Mucosa of descending colon (tissue), 3 donors: Measurements from ENCODE around the gene GALNT18. TPM values are rescaled to one million over a fixed set of nuclear protein-coding genes. Genes with fewer than 3 reads are reported as not detected.

ENCODE experiments used
- ATAC-seq: fragments of 200-7000 bp; cut with Tn5 transposase; one replicate; pipeline ENCODE4 v1.9.1; 2020; ENCODE audit warnings: mild to moderate bottlenecking, moderate library complexity
- DNase-seq, 3 donors: peaks; one replicate each; pipeline ENCODE4 v3.0.0-alpha.2; 2020
- H3K36me3 ChIP-seq: fragments of 200-600 bp; one replicate; pipeline ENCODE4 v1.8.0; 2021; ENCODE audit warnings: low read depth, mild to moderate bottlenecking
- H3K4me1 ChIP-seq: fragments of 200-600 bp; one replicate; pipeline ENCODE4 v1.8.0; 2021; ENCODE audit warnings: low read depth, mild to moderate bottlenecking
- H3K4me3 ChIP-seq: fragments of 200-600 bp; one replicate; pipeline ENCODE4 v1.8.0; 2021; ENCODE audit warnings: mild to moderate bottlenecking
- H3K9me3 ChIP-seq: fragments of 200-600 bp; one replicate; pipeline ENCODE4 v1.8.0; 2021; ENCODE audit warnings: mild to moderate bottlenecking
- intact Hi-C, 2 donors: fragments of 100-400 bp; cut with DNase I in 1 of 2; cut with micrococcal nuclease in 1 of 2; formaldehyde crosslinking; loops; one replicate each; pipeline versions ENCODE4 v1.11.0 to v1.11.1; 2022; cut with DNase I, micrococcal nuclease
- total RNA-seq, 3 donors: library from RNA; stranded (reverse); fragmentation: NEBNext Ultra II Directional in 2 of 3; extraction: Animal tissue kit (Norgen Biotek cat#: 25700) in 2 of 3; gene quantifications; one replicate each; pipeline versions ENCODE4 v1.2.1 to v1.2.4, GENCODE V29; 2021 to 2023
- TF ChIP-seq, protein P1 (sequence below): fragments of 200-600 bp; IDR thresholded peaks from one replicate; pipeline ENCODE4 v1.8.0; 2022; ENCODE audit warnings: antibody characterized with exemption, mild to moderate bottlenecking
- donor health status: DM: no; HTN: no; CAD: no; lungs with moderate emphysema.
- donor health status: DM: no; HTN: no; CAD: no.
- donor health status: DM: no; HTN: yes; CAD: no.

The GALNT18 gene
- total RNA-seq, 3 donors from 2014 or later, result 2.0 to 27.8 (median 5.4) TPM

DNA sequence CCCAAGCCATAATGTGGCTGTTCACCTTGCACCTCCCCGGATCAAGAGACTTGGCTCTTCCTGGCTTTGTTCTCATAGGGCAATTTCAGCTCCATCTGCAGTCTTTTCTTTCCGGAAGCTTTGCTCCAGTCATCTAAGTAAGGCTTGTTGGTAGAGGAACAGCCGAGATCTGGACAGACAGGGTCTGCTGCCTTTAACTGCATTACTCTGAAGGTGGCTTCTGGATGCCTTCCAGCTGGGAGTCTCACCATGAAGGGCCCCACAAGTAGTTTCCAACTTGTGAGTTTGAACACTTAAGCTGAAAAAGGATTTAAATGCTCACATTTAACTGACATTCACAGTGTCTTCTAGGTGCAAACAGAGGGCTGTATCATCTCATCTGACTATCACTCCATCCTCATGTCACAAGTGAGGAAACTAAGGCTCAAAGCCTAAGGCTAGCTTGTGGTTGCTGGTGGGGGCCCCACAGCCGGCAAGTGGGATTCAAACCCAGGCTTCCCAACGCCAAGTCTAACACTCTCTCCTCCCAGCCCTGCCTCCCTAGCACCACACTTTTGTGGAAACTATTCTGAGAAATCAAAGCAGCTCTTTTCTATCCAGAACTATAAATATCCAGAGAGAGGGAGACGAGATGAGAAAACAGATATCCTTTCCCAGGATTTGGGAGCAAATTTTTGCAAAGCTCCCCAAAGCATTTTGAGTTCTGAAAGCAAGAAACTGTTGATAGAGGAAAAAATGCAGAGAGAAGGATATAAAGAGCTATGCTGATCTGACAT is 58.4 kb downstream of the GALNT18 start:
- no peak for DNase-seq
- H3K4me1 ChIP-seq, result no peaks in the 10 kb centered on the region
- intact Hi-C loops, result no loop called here

DNA sequence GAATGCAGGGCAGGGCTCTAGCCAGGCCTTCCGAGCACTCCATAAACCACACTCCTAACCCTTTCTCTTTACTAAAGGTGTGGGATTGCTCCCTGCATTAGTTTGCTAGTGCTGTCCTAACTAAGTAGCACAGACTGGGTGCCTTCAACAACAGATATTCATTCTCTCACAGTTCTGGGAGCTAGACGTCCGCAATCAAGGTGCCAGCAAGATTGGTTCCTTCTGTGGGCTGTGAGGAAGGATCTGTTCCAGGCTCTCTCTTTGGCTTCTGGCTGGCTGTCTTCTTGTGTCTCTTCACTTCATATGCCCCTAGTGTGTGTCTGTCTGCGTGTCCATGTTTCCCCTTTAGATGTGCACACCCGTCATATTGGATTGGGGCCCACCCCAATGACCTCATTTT is 59.8 kb downstream of the GALNT18 start:
- intact Hi-C loops, result no loop called here
- no peaks in the 10 kb centered on the region for H3K9me3 ChIP-seq
- no peaks in the 10 kb centered on the region for H3K36me3 ChIP-seq
- TF ChIP-seq, protein P1, sequence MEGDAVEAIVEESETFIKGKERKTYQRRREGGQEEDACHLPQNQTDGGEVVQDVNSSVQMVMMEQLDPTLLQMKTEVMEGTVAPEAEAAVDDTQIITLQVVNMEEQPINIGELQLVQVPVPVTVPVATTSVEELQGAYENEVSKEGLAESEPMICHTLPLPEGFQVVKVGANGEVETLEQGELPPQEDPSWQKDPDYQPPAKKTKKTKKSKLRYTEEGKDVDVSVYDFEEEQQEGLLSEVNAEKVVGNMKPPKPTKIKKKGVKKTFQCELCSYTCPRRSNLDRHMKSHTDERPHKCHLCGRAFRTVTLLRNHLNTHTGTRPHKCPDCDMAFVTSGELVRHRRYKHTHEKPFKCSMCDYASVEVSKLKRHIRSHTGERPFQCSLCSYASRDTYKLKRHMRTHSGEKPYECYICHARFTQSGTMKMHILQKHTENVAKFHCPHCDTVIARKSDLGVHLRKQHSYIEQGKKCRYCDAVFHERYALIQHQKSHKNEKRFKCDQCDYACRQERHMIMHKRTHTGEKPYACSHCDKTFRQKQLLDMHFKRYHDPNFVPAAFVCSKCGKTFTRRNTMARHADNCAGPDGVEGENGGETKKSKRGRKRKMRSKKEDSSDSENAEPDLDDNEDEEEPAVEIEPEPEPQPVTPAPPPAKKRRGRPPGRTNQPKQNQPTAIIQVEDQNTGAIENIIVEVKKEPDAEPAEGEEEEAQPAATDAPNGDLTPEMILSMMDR, result no peak
- ATAC-seq, result no peak
- DNase-seq, result no peak
- no peaks in the 10 kb centered on the region for H3K4me1 ChIP-seq
- no peak overlapping the region for H3K4me3 ChIP-seq

More for the DNA sequence above, 58.4 kb downstream of the GALNT18 start:
- no peaks in the 10 kb centered on the region for H3K9me3 ChIP-seq
- H3K4me3 ChIP-seq, result no peak overlapping the region
- TF ChIP-seq, protein P1, result no peak
- H3K36me3 ChIP-seq, result no peaks in the 10 kb centered on the region
- no peak for ATAC-seq

DNA sequence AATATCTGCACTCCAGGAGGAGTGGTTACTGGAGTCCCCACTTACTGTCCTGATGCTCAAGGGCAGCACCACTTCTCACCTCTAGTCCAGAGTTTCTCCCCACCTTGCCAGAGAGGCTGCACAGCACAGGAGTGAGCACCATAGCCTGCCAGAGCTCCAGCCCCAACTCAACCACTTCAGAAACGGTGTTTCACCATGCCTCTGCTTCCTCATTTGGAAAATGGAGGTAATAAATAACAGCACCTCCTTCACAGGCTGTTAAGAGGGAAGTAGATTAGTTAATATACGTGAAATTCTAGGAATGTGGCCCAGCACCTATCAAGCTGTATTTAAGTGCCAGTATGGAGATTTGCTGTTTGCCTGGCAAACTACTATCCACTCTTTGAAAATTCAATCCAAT is 63.0 kb downstream of the GALNT18 start:
- ATAC-seq (no peak), DNase-seq (no peak)
- H3K4me3 ChIP-seq, result no peak overlapping the region
- H3K36me3 ChIP-seq, result no peaks in the 10 kb centered on the region
- TF ChIP-seq, protein P1, result no peak
- no peaks in the 10 kb centered on the region for H3K9me3 ChIP-seq
- H3K4me1 ChIP-seq, result no peaks in the 10 kb centered on the region
- intact Hi-C loops, result no loop called here

DNA sequence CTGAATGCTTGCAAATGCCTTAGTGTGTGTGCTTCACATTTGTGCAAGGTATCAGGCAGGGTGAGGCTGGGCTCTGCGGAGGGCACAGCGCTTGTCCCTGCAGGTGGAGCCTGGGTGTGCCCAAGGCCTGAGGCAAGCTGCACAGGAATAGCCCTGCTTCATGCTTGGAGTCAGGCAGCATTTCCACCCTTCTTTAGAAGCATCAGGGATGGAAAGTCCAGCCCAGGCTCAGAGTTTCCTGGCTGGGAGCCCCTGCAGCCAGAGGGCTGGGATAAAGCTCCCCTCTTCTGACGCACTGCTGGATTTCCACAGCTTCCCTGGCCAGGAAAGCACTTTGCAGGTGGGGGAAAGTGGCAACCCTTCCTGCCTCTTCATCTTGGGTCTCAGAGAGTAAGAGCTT is 63.4 kb downstream of the GALNT18 start:
- TF ChIP-seq, protein P1, result no peak
- no peaks in the 10 kb centered on the region for H3K36me3 ChIP-seq
- no peaks in the 10 kb centered on the region for H3K9me3 ChIP-seq
- no peak overlapping the region for H3K4me3 ChIP-seq
- peak; percentile 86 for ATAC-seq
- intact Hi-C loops, result no loop called here
- H3K4me1 ChIP-seq, result no peaks in the 10 kb centered on the region
- peak in 2 of 3 donors; percentile 41 to 45 for DNase-seq

DNA sequence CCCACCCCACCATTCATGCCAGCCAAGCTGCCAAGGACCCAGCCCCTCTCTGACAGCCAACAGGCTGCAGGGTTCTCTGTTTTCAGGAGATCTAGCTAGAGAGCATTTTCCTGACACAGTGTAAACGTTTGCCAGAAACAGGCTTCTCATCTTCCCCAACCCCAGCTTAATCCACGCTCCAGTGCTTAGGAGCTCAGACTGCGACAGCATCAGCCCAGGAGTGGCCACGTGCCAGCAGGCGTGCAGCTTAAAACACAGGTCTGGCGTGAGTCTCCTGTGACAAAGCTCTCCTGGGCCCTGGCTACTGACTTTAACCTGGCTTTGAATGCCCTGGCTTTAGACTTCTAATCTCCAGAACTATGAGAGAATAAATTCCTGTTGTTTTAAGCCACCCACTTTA is 66.6 kb downstream of the GALNT18 start:
- no peak overlapping the region for H3K4me3 ChIP-seq
- H3K4me1 ChIP-seq, result peaks cover 8% of the 10 kb centered on the region
- DNase-seq, result no peak
- H3K9me3 ChIP-seq, result no peaks in the 10 kb centered on the region
- TF ChIP-seq, protein P1, result no peak
- no peak for ATAC-seq
- intact Hi-C loops, result no loop called here
- no peaks in the 10 kb centered on the region for H3K36me3 ChIP-seq
